Hepatocyte (in vitro differentiated cells): ENCODE measurements around the gene PITHD1. TPM values are rescaled to one million over a fixed set of nuclear protein-coding genes. Genes with fewer than 3 reads are reported as not detected.

ENCODE experiments used
- DNase-seq: peaks from one replicate; pipeline ENCODE4 v3.0.0-alpha.2; 2016; ENCODE audit warnings: low spot score
- H2AFZ ChIP-seq: fragments of 200-600 bp; sonication (generic); 2 replicates; pipeline ENCODE4 v1.6.0; 2016; ENCODE audit warnings: antibody characterized with exemption, mild to moderate bottlenecking
- H3K27ac ChIP-seq: fragments of 200-600 bp; sonication (generic); 2 replicates; pipeline ENCODE4 v1.5.1; 2016; ENCODE audit warnings: mild to moderate bottlenecking
- H3K27me3 ChIP-seq: fragments of 200-600 bp; sonication (generic); 2 replicates; pipeline ENCODE4 v1.6.1; 2016
- H3K36me3 ChIP-seq: fragments of 200-600 bp; sonication (generic); replicated peaks from 2 replicates; pipeline ENCODE4 v1.5.1; 2016; ENCODE audit warnings: low read depth; ENCODE audit not compliant: insufficient read depth
- H3K4me1 ChIP-seq: fragments of 200-600 bp; sonication (generic); 2 replicates; pipeline ENCODE4 v1.5.1; 2016; ENCODE audit warnings: mild to moderate bottlenecking, moderate library complexity; ENCODE audit not compliant: insufficient read depth
- H3K4me2 ChIP-seq: fragments of 200-600 bp; sonication (generic); 2 replicates; pipeline ENCODE4 v1.6.0; 2016
- H3K4me3 ChIP-seq: fragments of 200-600 bp; sonication (generic); 2 replicates; pipeline ENCODE4 v1.5.1; 2016; ENCODE audit warnings: mild to moderate bottlenecking
- H3K79me2 ChIP-seq: fragments of 200-600 bp; sonication (generic); 2 replicates; pipeline ENCODE4 v1.6.0; 2017; ENCODE audit warnings: mild to moderate bottlenecking
- H3K9me2 ChIP-seq: fragments of 200-600 bp; sonication (generic); replicated peaks from 2 replicates; pipeline ENCODE4 v1.6.0; 2017; ENCODE audit warnings: mild to moderate bottlenecking; ENCODE audit not compliant: insufficient read depth
- H3K9me3 ChIP-seq: fragments of 200-600 bp; sonication (generic); 2 replicates; pipeline ENCODE4 v1.5.1; 2016; ENCODE audit warnings: low read depth, mild to moderate bottlenecking
- H4K20me1 ChIP-seq: fragments of 200-600 bp; sonication (generic); 2 replicates; pipeline ENCODE4 v1.6.0; 2016; ENCODE audit warnings: mild to moderate bottlenecking; ENCODE audit not compliant: insufficient read depth, poor library complexity, severe bottlenecking
- CTCF ChIP-seq: fragments of 200-600 bp; sonication (generic); IDR thresholded peaks from 2 replicates; pipeline ENCODE4 v1.5.1; 2016; ENCODE audit warnings: antibody characterized with exemption, mild to moderate bottlenecking; ENCODE audit not compliant: poor library complexity
- EZH2 ChIP-seq: fragments of 200-600 bp; sonication (generic); IDR thresholded peaks from 2 replicates; pipeline ENCODE4 v1.6.1; 2016; ENCODE audit warnings: antibody characterized with exemption, mild to moderate bottlenecking, borderline replicate concordance
- EZH2phosphoT487 ChIP-seq: fragments of 200-600 bp; sonication (generic); IDR thresholded peaks from one replicate; pipeline ENCODE4 v1.6.1; 2018; ENCODE audit warnings: antibody characterized with exemption, mild to moderate bottlenecking, low read depth, moderate library complexity; ENCODE audit not compliant: unreplicated experiment, severe bottlenecking
- WGBS: methylation state at CpG from one replicate; pipeline ENCODE4 v1.1.6; 2016; ENCODE audit warnings: low lambda C conversion rate; ENCODE audit errors: missing lambda C conversion rate; 5-methylcytosine and 5-hydroxymethylcytosine counted together
- polyA plus RNA-seq: library from polyadenylated mRNA; unstranded; fragments of >200 nt; fragmentation: Nextera tagmentation; extraction: Ambion mirVana; gene quantifications from 2 replicates; pipeline ENCODE4 v1.2.1, GENCODE V29; 2016
- total RNA-seq: library from RNA; depleted of rRNA; stranded (reverse); fragments of >200 nt; gene quantifications from 2 replicates; pipeline ENCODE4 v1.2.3, GENCODE V29; 2014

PITHD1 gene
- total and polyA plus RNA-seq, 2 experiments from 2014 or later = 29.3 to 49.4 TPM

- Histone ChIP-seq H3K27me3 (no peaks in the 10 kb centered on the region), H3K4me2 (no peak overlapping the region), H4K20me1 (peaks cover 33% of the 10 kb centered on the region), H3K27ac (no peak overlapping the region), H3K79me2 (peaks cover 57% of the 10 kb centered on the region), H3K4me3 (no peak overlapping the region), H3K9me3 (no peaks in the 10 kb centered on the region), H3K9me2 (no peaks in the 10 kb centered on the region), H3K4me1 (no peaks in the 10 kb centered on the region), H3K36me3 (peaks cover 7% of the 10 kb centered on the region), H2AFZ (no peak overlapping the region)
- peak; percentile 61 for TF ChIP-seq CTCF
- no peak for TF ChIP-seq EZH2phosphoT487
- TF ChIP-seq EZH2 = no peak
- WGBS = 75% methylated on average over 11 of the region's 11 CpGs
- peak; percentile 80 for DNase-seq
These were observed 27.0 kb upstream of the PITHD1 start for GRCh38 chr1:23751050-23751814.

DNA sequence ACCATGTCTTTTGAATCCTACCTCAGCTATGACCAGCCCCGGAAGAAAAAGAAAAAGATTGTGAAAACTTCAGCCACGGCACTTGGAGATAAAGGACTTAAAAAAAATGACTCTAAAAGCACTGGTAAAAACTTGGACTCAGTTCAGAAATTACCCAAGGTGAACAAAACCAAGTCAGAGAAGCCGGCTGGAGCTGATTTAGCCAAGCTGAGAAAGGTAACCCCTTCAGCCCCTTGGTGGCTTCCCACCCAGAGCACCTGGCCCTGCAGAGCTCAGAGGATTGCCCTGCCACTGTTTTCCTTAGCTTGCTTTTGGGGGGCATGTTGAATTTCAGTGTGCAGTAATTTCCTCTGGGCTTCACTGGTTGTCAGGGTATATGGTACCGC, 26.4 kb upstream of the PITHD1 start:
- no peak overlapping the region for H2AFZ ChIP-seq
- peaks cover 7% of the 10 kb centered on the region for H3K36me3 ChIP-seq
- no peak overlapping the region for H3K4me3 ChIP-seq
- H3K9me3 ChIP-seq = no peaks in the 10 kb centered on the region
- TF ChIP-seq EZH2 (no peak), EZH2phosphoT487 (no peak), CTCF (no peak)
- WGBS = 93% methylated on average over 4 of the region's 4 CpGs
- DNase-seq = no peak
- peaks cover 30% of the 10 kb centered on the region for H4K20me1 ChIP-seq
- H3K4me2 ChIP-seq = no peak overlapping the region
- H3K27me3 ChIP-seq = no peaks in the 10 kb centered on the region
- H3K9me2 ChIP-seq = no peaks in the 10 kb centered on the region
- H3K27ac ChIP-seq = no peak overlapping the region
- H3K4me1 ChIP-seq = no peaks in the 10 kb centered on the region
- peaks cover 51% of the 10 kb centered on the region for H3K79me2 ChIP-seq

- Histone ChIP-seq H4K20me1 (peaks cover 19% of the 10 kb centered on the region), H3K36me3 (peaks cover 7% of the 10 kb centered on the region), H3K27me3 (no peaks in the 10 kb centered on the region), H3K4me1 (no peaks in the 10 kb centered on the region), H3K79me2 (peaks cover 43% of the 10 kb centered on the region), H3K9me2 (no peaks in the 10 kb centered on the region), H2AFZ (no peak overlapping the region), H3K9me3 (no peaks in the 10 kb centered on the region), H3K4me2 (no peak overlapping the region), H3K4me3 (no peak overlapping the region), H3K27ac (no peak overlapping the region)
- 100% methylated on average over 1 of the region's 1 CpG for WGBS
- TF ChIP-seq EZH2phosphoT487 (no peak), CTCF (no peak), EZH2 (no peak)
- no peak for DNase-seq
These were observed 25.3 kb upstream of the PITHD1 start for GRCh38 chr1:23752909-23753308.
